ENCODE measurements around the gene TWIST1.

TWIST1 gene

GRCh38 chr7:19113002-19113350 is 4.5 kb downstream of the TWIST1 start:
- no peak for DNase-seq (ENCODE audit: low spot score)

GRCh38 chr7:19112274-19113001 is 5.0 kb downstream of the TWIST1 start:
- no peak for DNase-seq (ENCODE audit: low spot score)

- DNase-seq (ENCODE audit: low spot score), result no peak
These were observed 5.8 kb downstream of the TWIST1 start for GRCh38 chr7:19111474-19112273.

- no peak for DNase-seq (ENCODE audit: low spot score)
These were observed 6.7 kb downstream of the TWIST1 start for GRCh38 chr7:19110776-19111175.

GRCh38 chr7:19110026-19110730 is 7.3 kb downstream of the TWIST1 start:
- no peak for DNase-seq (ENCODE audit: low spot score)

GRCh38 chr7:19109000-19109946 is 8.2 kb downstream of the TWIST1 start:
- DNase-seq (ENCODE audit: low spot score), result no peak

- no peak for DNase-seq (ENCODE audit: low spot score)
These were observed 9.9 kb downstream of the TWIST1 start for GRCh38 chr7:19107356-19108146.

- DNase-seq (ENCODE audit: low spot score), result no peak
These were observed 10.4 kb downstream of the TWIST1 start for GRCh38 chr7:19107081-19107355.

- DNase-seq (ENCODE audit: low spot score), result no peak
These were observed 11.0 kb downstream of the TWIST1 start for GRCh38 chr7:19106241-19107080.

GRCh38 chr7:19105546-19105945 is 11.9 kb downstream of the TWIST1 start:
- no peak for DNase-seq (ENCODE audit: low spot score)

GRCh38 chr7:19104811-19105210 is 12.6 kb downstream of the TWIST1 start:
- no peak for DNase-seq (ENCODE audit: low spot score)

- DNase-seq (ENCODE audit: low spot score), result no peak
These were observed 14.6 kb downstream of the TWIST1 start for GRCh38 chr7:19102884-19103283.

- no peak for DNase-seq (ENCODE audit: low spot score)
These were observed 15.5 kb downstream of the TWIST1 start for GRCh38 chr7:19101909-19102308.

GRCh38 chr7:19101472-19101871 is 16.0 kb downstream of the TWIST1 start:
- no peak for DNase-seq (ENCODE audit: low spot score)

- no peak for DNase-seq (ENCODE audit: low spot score)
These were observed 17.5 kb downstream of the TWIST1 start for GRCh38 chr7:19099924-19100323.

GRCh38 chr7:19099194-19099593 is 18.2 kb downstream of the TWIST1 start:
- DNase-seq (ENCODE audit: low spot score), result no peak

- DNase-seq (ENCODE audit: low spot score), result no peak
These were observed 18.9 kb downstream of the TWIST1 start for GRCh38 chr7:19098510-19098909.

GRCh38 chr7:19097165-19098055 is 20.0 kb downstream of the TWIST1 start:
- no peak for DNase-seq (ENCODE audit: low spot score)

GRCh38 chr7:19095353-19095860 is 22.0 kb downstream of the TWIST1 start:
- no peak for DNase-seq (ENCODE audit: low spot score)
